ENCODE results near the gene UNC5B.
"Not testable (repeated sequence)": the region's sequence is repeated elsewhere in the genome, so short reads cannot be mapped to it uniquely, and the experiment has no call there.

Gene UNC5B

GRCh38 chr10:71219236-71219917, 7.0 kb downstream of the UNC5B start:
- H3K27ac ChIP-seq (ENCODE audit: low read depth, low read length); DNase-seq; H4K8ac ChIP-seq (ENCODE audit: low read depth, low read length); H4K12ac ChIP-seq (ENCODE audit: low read depth, low read length); H3K27me3 ChIP-seq (ENCODE audit: insufficient read depth, low read length); H4K91ac ChIP-seq (ENCODE audit: low read depth, low read length); H3K4me3 ChIP-seq (ENCODE audit: low read depth, low read length); H3K9ac ChIP-seq (ENCODE audit: low read length); H3K23ac ChIP-seq (ENCODE audit: low read length); H3K9me3 ChIP-seq (ENCODE audit: insufficient read depth, low read depth, low read length); H2BK5ac ChIP-seq (ENCODE audit: low read depth, low read length, poor library complexity); H2AFZ ChIP-seq (ENCODE audit: insufficient read depth, low read length, poor library complexity); H3K14ac ChIP-seq (ENCODE audit: low read length); H2AK5ac ChIP-seq (ENCODE audit: low read length); H2BK12ac ChIP-seq (ENCODE audit: low read length); H3K4me2 ChIP-seq (ENCODE audit: low read length); H2BK120ac ChIP-seq (ENCODE audit: insufficient read depth, low read length, poor library complexity): not testable (repeated sequence)
- Histone ChIP-seq H3K4me1 (ENCODE audit: control insufficient read depth in 1 of 2, insufficient read depth in 2 of 2, low read length in 2 of 2) (peaks cover 63 to 73% of the 10 kb centered on the region in 2 experiments), H3K79me2 (ENCODE audit: control insufficient read depth, insufficient read depth, low read length, poor library complexity) (peaks cover 42% of the 10 kb centered on the region), H3K36me3 (ENCODE audit: control insufficient read depth in 1 of 2, insufficient read depth in 2 of 2, low read length in 2 of 2) (peaks cover 1 to 15% of the 10 kb centered on the region in 2 experiments), H3K79me1 (ENCODE audit: low read length) (peaks cover 49% of the 10 kb centered on the region), H3K18ac (ENCODE audit: low read length) (peak overlapping the region; percentile 38), H3K4ac (ENCODE audit: low read depth, low read length) (peak overlapping the region; percentile 42)
- no CpG with 5 or more reads among the region's 7 CpGs for WGBS (ENCODE audit: extremely low coverage, insufficient coverage, insufficient read length)

GRCh38 chr10:71219918-71220688, 7.7 kb downstream of the UNC5B start:
- Histone ChIP-seq H4K91ac (ENCODE audit: low read depth, low read length) (no peak overlapping the region), H2AK5ac (ENCODE audit: low read length) (no peak overlapping the region), H3K9ac (ENCODE audit: low read length) (no peak overlapping the region), H3K18ac (ENCODE audit: low read length) (peak overlapping the region; percentile 38), H3K14ac (ENCODE audit: low read length) (no peak overlapping the region), H3K23ac (ENCODE audit: low read length) (no peak overlapping the region), H2BK12ac (ENCODE audit: low read length) (no peak overlapping the region), H3K79me2 (ENCODE audit: control insufficient read depth, insufficient read depth, low read length, poor library complexity) (peaks cover 37% of the 10 kb centered on the region), H3K4me3 (ENCODE audit: low read depth, low read length) (no peak overlapping the region), H3K4me2 (ENCODE audit: low read length) (no peak overlapping the region), H4K12ac (ENCODE audit: low read depth, low read length) (no peak overlapping the region), H2BK120ac (ENCODE audit: insufficient read depth, low read length, poor library complexity) (no peak overlapping the region), H3K79me1 (ENCODE audit: low read length) (peaks cover 43% of the 10 kb centered on the region), H3K4ac (ENCODE audit: low read depth, low read length) (peak overlapping the region; percentile 42), H3K27me3 (ENCODE audit: insufficient read depth, low read length) (no peaks in the 10 kb centered on the region), H2BK5ac (ENCODE audit: low read depth, low read length, poor library complexity) (no peak overlapping the region), H4K8ac (ENCODE audit: low read depth, low read length) (no peak overlapping the region), H3K36me3 (ENCODE audit: control insufficient read depth in 1 of 2, insufficient read depth in 2 of 2, low read length in 2 of 2) (peaks cover 1 to 16% of the 10 kb centered on the region in 2 experiments), H3K4me1 (ENCODE audit: control insufficient read depth in 1 of 2, insufficient read depth in 2 of 2, low read length in 2 of 2) (peaks cover 59 to 67% of the 10 kb centered on the region in 2 experiments), H3K9me3 (ENCODE audit: insufficient read depth, low read depth, low read length) (no peaks in the 10 kb centered on the region), H3K27ac (ENCODE audit: low read depth, low read length) (no peak overlapping the region), H2AFZ (ENCODE audit: insufficient read depth, low read length, poor library complexity) (no peak overlapping the region)
- no CpG with 5 or more reads among the region's 8 CpGs for WGBS (ENCODE audit: extremely low coverage, insufficient coverage, insufficient read length)
- no peak for DNase-seq

GRCh38 chr10:71220689-71221540, 8.5 kb downstream of the UNC5B start:
- Histone ChIP-seq H3K9me3 (ENCODE audit: insufficient read depth, low read depth, low read length) (no peaks in the 10 kb centered on the region), H3K79me1 (ENCODE audit: low read length) (peaks cover 40% of the 10 kb centered on the region), H2BK12ac (ENCODE audit: low read length) (peak overlapping the region; percentile 4), H3K4me3 (ENCODE audit: low read depth, low read length) (no peak overlapping the region), H2BK5ac (ENCODE audit: low read depth, low read length, poor library complexity) (no peak overlapping the region), H3K4me2 (ENCODE audit: low read length) (no peak overlapping the region), H4K8ac (ENCODE audit: low read depth, low read length) (no peak overlapping the region), H4K12ac (ENCODE audit: low read depth, low read length) (no peak overlapping the region), H3K27ac (ENCODE audit: low read depth, low read length) (no peak overlapping the region), H2AK5ac (ENCODE audit: low read length) (no peak overlapping the region), H3K4me1 (ENCODE audit: control insufficient read depth in 1 of 2, insufficient read depth in 2 of 2, low read length in 2 of 2) (peaks cover 52 to 60% of the 10 kb centered on the region in 2 experiments), H3K9ac (ENCODE audit: low read length) (no peak overlapping the region), H3K36me3 (ENCODE audit: control insufficient read depth in 1 of 2, insufficient read depth in 2 of 2, low read length in 2 of 2) (peaks cover 8 to 21% of the 10 kb centered on the region in 2 experiments), H2AFZ (ENCODE audit: insufficient read depth, low read length, poor library complexity) (no peak overlapping the region), H4K91ac (ENCODE audit: low read depth, low read length) (no peak overlapping the region), H3K14ac (ENCODE audit: low read length) (peak overlapping the region; percentile 36), H3K23ac (ENCODE audit: low read length) (no peak overlapping the region), H3K4ac (ENCODE audit: low read depth, low read length) (peak overlapping the region; percentile 57), H3K79me2 (ENCODE audit: control insufficient read depth, insufficient read depth, low read length, poor library complexity) (peaks cover 36% of the 10 kb centered on the region), H3K27me3 (ENCODE audit: insufficient read depth, low read length) (no peaks in the 10 kb centered on the region), H2BK120ac (ENCODE audit: insufficient read depth, low read length, poor library complexity) (peak overlapping the region; percentile 14), H3K18ac (ENCODE audit: low read length) (peak overlapping the region; percentile 55)
- no peak for DNase-seq
- WGBS (ENCODE audit: extremely low coverage, insufficient coverage, insufficient read length), result no CpG with 5 or more reads among the region's 12 CpGs

- peaks cover 33% of the 10 kb centered on the region for H3K79me1 ChIP-seq (ENCODE audit: low read length)
- no peaks in the 10 kb centered on the region for H3K9me3 ChIP-seq (ENCODE audit: insufficient read depth, low read depth, low read length)
- H3K4me3 ChIP-seq (ENCODE audit: low read depth, low read length), result no peak overlapping the region
- H2BK12ac ChIP-seq (ENCODE audit: low read length), result no peak overlapping the region
- H2AK5ac ChIP-seq (ENCODE audit: low read length), result no peak overlapping the region
- no peak overlapping the region for H3K4me2 ChIP-seq (ENCODE audit: low read length)
- peaks cover 8 to 21% of the 10 kb centered on the region in 2 experiments for H3K36me3 ChIP-seq (ENCODE audit: control insufficient read depth in 1 of 2, insufficient read depth in 2 of 2, low read length in 2 of 2)
- no peak overlapping the region for H2BK5ac ChIP-seq (ENCODE audit: low read depth, low read length, poor library complexity)
- H3K14ac ChIP-seq (ENCODE audit: low read length), result peak overlapping the region; percentile 36
- H3K27ac ChIP-seq (ENCODE audit: low read depth, low read length), result no peak overlapping the region
- H4K12ac ChIP-seq (ENCODE audit: low read depth, low read length), result no peak overlapping the region
- peak overlapping the region; percentile 55 for H3K18ac ChIP-seq (ENCODE audit: low read length)
- no peaks in the 10 kb centered on the region for H3K27me3 ChIP-seq (ENCODE audit: insufficient read depth, low read length)
- H4K8ac ChIP-seq (ENCODE audit: low read depth, low read length), result no peak overlapping the region
- H3K23ac ChIP-seq (ENCODE audit: low read length), result no peak overlapping the region
- peaks cover 44 to 52% of the 10 kb centered on the region in 2 experiments for H3K4me1 ChIP-seq (ENCODE audit: control insufficient read depth in 1 of 2, insufficient read depth in 2 of 2, low read length in 2 of 2)
- no peak for DNase-seq
- no peak overlapping the region for H4K91ac ChIP-seq (ENCODE audit: low read depth, low read length)
- WGBS (ENCODE audit: extremely low coverage, insufficient coverage, insufficient read length), result no CpG with 5 or more reads among the region's 5 CpGs
- peak overlapping the region; percentile 57 for H3K4ac ChIP-seq (ENCODE audit: low read depth, low read length)
- no peak overlapping the region for H3K9ac ChIP-seq (ENCODE audit: low read length)
- no peak overlapping the region for H2AFZ ChIP-seq (ENCODE audit: insufficient read depth, low read length, poor library complexity)
- H2BK120ac ChIP-seq (ENCODE audit: insufficient read depth, low read length, poor library complexity), result no peak overlapping the region
- peaks cover 30% of the 10 kb centered on the region for H3K79me2 ChIP-seq (ENCODE audit: control insufficient read depth, insufficient read depth, low read length, poor library complexity)
Measured at GRCh38 chr10:71221586-71222202, 9.3 kb downstream of the UNC5B start.
